RPMI7951 (cell line): ENCODE measurements around the gene SIT1. TPM values are rescaled to one million over a fixed set of nuclear protein-coding genes. Genes with fewer than 3 reads are reported as not detected.

Experiments used
- DNase-seq: peaks from one replicate; pipeline ENCODE4 v3.0.0-alpha.2; 2012; ENCODE audit warnings: low read depth
- total RNA-seq: library from RNA; depleted of rRNA; stranded (reverse); fragments of >200 nt; shearing (Covaris generic); gene quantifications from 2 replicates; pipeline ENCODE4 v1.2.3, GENCODE V29; 2014; rRNA removed

The SIT1 gene
- total RNA-seq, 1 experiment from 2014 or later, result not detected

- DNase-seq, result no peak
Measured at GRCh38 chr9:35606138-35606504, 44.6 kb downstream of the SIT1 start.

GRCh38 chr9:35605351-35606137 lies 45.2 kb downstream of the SIT1 start:
- DNase-seq, result no peak

GRCh38 chr9:35604578-35605350 lies 46.0 kb downstream of the SIT1 start, which contains the start of gene TESK1:
Gene TESK1 (plus strand): TSS chr9:35605262. CDS start chr9:35605620, 358 bp downstream.
- peak; percentile 56 for DNase-seq

- peak; percentile 99 for DNase-seq
Measured at GRCh38 chr9:35603986-35604577, 46.6 kb downstream of the SIT1 start.

- peak; percentile 51 for DNase-seq
Measured at GRCh38 chr9:35603506-35603985, 47.2 kb downstream of the SIT1 start.

GRCh38 chr9:35599763-35600604 lies 50.7 kb downstream of the SIT1 start:
- DNase-seq, result no peak

Other genes starting within 250 kb of the SIT1 start
- gene RUSC2, start 160.8 kb downstream of the SIT1 start, total RNA-seq, result 6.4 and 7.6 TPM in 2 replicates
- 4.0 and 5.5 TPM in 2 replicates for gene TESK1, start 45.7 kb downstream of the SIT1 start, total RNA-seq
- 0.10 and 0.12 TPM in 2 replicates for gene CD72, start 32.5 kb downstream of the SIT1 start, total RNA-seq
- 19,023 and 39,221 TPM in 2 replicates for gene RMRP, start 7.1 kb upstream of the SIT1 start, total RNA-seq
- gene CCDC107, start 7.4 kb upstream of the SIT1 start, total RNA-seq, result 18.1 and 32.5 TPM in 2 replicates
- 7.6 and 14.2 TPM in 2 replicates for gene ARHGEF39, start 14.3 kb upstream of the SIT1 start, total RNA-seq
- gene CA9, start 23.0 kb upstream of the SIT1 start, total RNA-seq, result 73.8 and 82.4 TPM in 2 replicates
- 146 and 206 TPM in 2 replicates for gene TPM2, start 39.0 kb upstream of the SIT1 start, total RNA-seq
- 117 and 137 TPM in 2 replicates for gene TLN1, start 81.3 kb upstream of the SIT1 start, total RNA-seq
- 68.4 and 83.2 TPM in 2 replicates for gene CREB3, start 81.7 kb upstream of the SIT1 start, total RNA-seq
- 13.1 and 13.2 TPM in 2 replicates for gene GBA2, start 98.3 kb upstream of the SIT1 start, total RNA-seq
- gene RGP1, start 98.4 kb upstream of the SIT1 start, total RNA-seq, result 9.4 and 10.3 TPM in 2 replicates
- not detected in 2 replicates for gene MSMP, start 103.3 kb upstream of the SIT1 start, total RNA-seq
- gene NPR2, start 140.7 kb upstream of the SIT1 start, total RNA-seq, result 13.3 and 14.7 TPM in 2 replicates
- gene SPAG8, start 161.3 kb upstream of the SIT1 start, total RNA-seq, result 1.7 and 1.8 TPM in 2 replicates
- 57.7 and 63.2 TPM in 2 replicates for gene HINT2, start 164.1 kb upstream of the SIT1 start, total RNA-seq
- not detected in 2 replicates for gene FAM221B, start 177.8 kb upstream of the SIT1 start, total RNA-seq
- gene TMEM8B, start 178.3 kb upstream of the SIT1 start, total RNA-seq, result 1.4 and 1.9 TPM in 2 replicates
- not detected in 2 replicates for gene OR13J1, start 219.5 kb upstream of the SIT1 start, total RNA-seq